Endothelial cell of umbilical vein (primary cell): Measurements from ENCODE around the gene MOB3C. TPM values are rescaled to one million over a fixed set of nuclear protein-coding genes. Genes with fewer than 3 reads are reported as not detected.

ENCODE experiments used
- BruUV-seq: library from RNA; stranded (reverse); fragments of 400-500 nt; replicated peaks from 2 replicates; lab custom pipeline; 2021; lab: Mats Ljungman, UMichigan
- CTCF ChIA-PET: fragments of 300-600, 350-600 bp; sonication (Branson Sonifier 250); formaldehyde crosslinking; loops from one replicate; lab custom pipeline; 2021; ENCODE audit warnings: antibody characterized with exemption, inconsistent platforms; lab: Charles Lee
- POLR2A ChIA-PET: fragments of 300-600, 350-600 bp; sonication (Branson Sonifier 250); formaldehyde crosslinking; loops from one replicate; lab custom pipeline; 2021; ENCODE audit warnings: antibody characterized with exemption, inconsistent platforms; lab: Charles Lee
- DNase-seq: peaks from one replicate; pipeline ENCODE4 v3.0.0-alpha.2; 2011; ENCODE audit warnings: low read depth, low spot score
- FAIRE-seq: peaks from 2 replicates; lab custom pipeline; 2011; peaks lifted over from hg19 to GRCh38; lab: Jason Lieb, UNC
- H2AFZ ChIP-seq: 2 replicates; pipeline ENCODE4 v1.6.0; 2012; ENCODE audit warnings: low read depth, low read length, control low read depth, inconsistent platforms
- H3K27ac ChIP-seq: 2 replicates; pipeline ENCODE4 v1.5.1; 2011; ENCODE audit warnings: low read depth, mild to moderate bottlenecking, control low read depth, low read length, moderate library complexity; ENCODE audit not compliant: insufficient read depth
- H3K27me3 ChIP-seq, 2 experiments: 2 replicates each; pipeline versions ENCODE4 v1.6.0 to v1.6.1; 2011; ENCODE audit warnings: low read length in 2 of 2, mixed read lengths in 1 of 2; ENCODE audit not compliant: control insufficient read depth in 2 of 2, insufficient read depth in 2 of 2
- H3K36me3 ChIP-seq, 2 experiments: 2 replicates in 1 of 2; 3 replicates in 1 of 2; pipeline ENCODE4 v1.5.1; 2011; ENCODE audit warnings: low read length in 2 of 2, mild to moderate bottlenecking in 1 of 2, moderate library complexity in 1 of 2; ENCODE audit not compliant: control insufficient read depth in 2 of 2, insufficient read depth in 2 of 2; ENCODE audit errors: extremely low read depth in 1 of 2
- H3K4me1 ChIP-seq: 3 replicates; pipeline ENCODE4 v1.5.1; 2011; ENCODE audit warnings: mild to moderate bottlenecking, low read length; ENCODE audit not compliant: control insufficient read depth, insufficient read depth; ENCODE audit errors: extremely low read depth
- H3K4me2 ChIP-seq: 2 replicates; pipeline ENCODE4 v1.6.1; 2011; ENCODE audit warnings: low read length, control low read depth, mixed read lengths; ENCODE audit not compliant: insufficient read depth
- H3K4me3 ChIP-seq, 3 experiments: fragments of 200-600 bp in 1 of 3; sonication (generic), shearing (Covaris generic) in 1 of 3; replicated peaks in 1 of 3; 2 replicates each; pipeline ENCODE4 v1.5.1; 2011 to 2016; ENCODE audit warnings: control low read depth in 3 of 3, low read length in 3 of 3, mild to moderate bottlenecking in 2 of 3, inconsistent platforms in 1 of 3, low read depth in 1 of 3, moderate library complexity in 1 of 3; ENCODE audit not compliant: insufficient read depth in 1 of 3
- H3K79me2 ChIP-seq: 2 replicates; pipeline ENCODE4 v1.6.0; 2012; ENCODE audit warnings: low read length, inconsistent platforms; ENCODE audit not compliant: control insufficient read depth, insufficient read depth
- H3K9ac ChIP-seq: replicated peaks from 2 replicates; pipeline ENCODE3; 2011; ENCODE audit warnings: low read length, control low read depth; ENCODE audit not compliant: insufficient read depth; ENCODE audit errors: extremely low read depth
- H3K9me1 ChIP-seq: replicated peaks from 3 replicates; pipeline ENCODE4 v1.6.0; 2011; ENCODE audit warnings: mild to moderate bottlenecking, low read length; ENCODE audit not compliant: control insufficient read depth, insufficient read depth; ENCODE audit errors: extremely low read depth
- H3K9me3 ChIP-seq: replicated peaks from 2 replicates; pipeline ENCODE4 v1.5.1; 2012; ENCODE audit warnings: low read length, inconsistent platforms; ENCODE audit not compliant: control insufficient read depth, insufficient read depth
- H4K20me1 ChIP-seq: replicated peaks from 2 replicates; pipeline ENCODE3; 2011; ENCODE audit warnings: mild to moderate bottlenecking, low read length; ENCODE audit not compliant: control insufficient read depth, insufficient read depth; ENCODE audit errors: extremely low read depth
- EZH2 ChIP-seq: IDR thresholded peaks from 2 replicates; pipeline ENCODE4 v1.6.1; 2012; ENCODE audit warnings: borderline replicate concordance, low read depth, mild to moderate bottlenecking, moderate library complexity, low read length, inconsistent platforms; ENCODE audit not compliant: severe bottlenecking
- FOS ChIP-seq: IDR thresholded peaks from 2 replicates; pipeline ENCODE4 v1.6.1; 2011; ENCODE audit warnings: mild to moderate bottlenecking, low read length, moderate library complexity, borderline replicate concordance; ENCODE audit not compliant: insufficient read depth
- GATA2 ChIP-seq: IDR thresholded peaks from 2 replicates; pipeline ENCODE4 v1.7.0; 2011; ENCODE audit warnings: low read depth, mild to moderate bottlenecking, moderate library complexity, mixed read lengths, low read length; ENCODE audit not compliant: insufficient read length, insufficient read depth
- JUN ChIP-seq: IDR thresholded peaks from 2 replicates; pipeline ENCODE4 v1.6.1; 2011; ENCODE audit warnings: borderline replicate concordance, low read depth; ENCODE audit not compliant: insufficient read length, insufficient read depth
- MYC ChIP-seq: IDR thresholded peaks from one replicate; pipeline ENCODE4 v1.6.1; 2011; ENCODE audit warnings: mild to moderate bottlenecking, low read depth, low read length
- POLR2A ChIP-seq: IDR thresholded peaks from 2 replicates; pipeline ENCODE4 v1.6.1; 2012; ENCODE audit warnings: low read depth, mild to moderate bottlenecking, control low read depth, low read length
- POLR2AphosphoS5 ChIP-seq: IDR thresholded peaks from 2 replicates; pipeline ENCODE4 v1.6.1; 2012; ENCODE audit warnings: low read depth, mild to moderate bottlenecking, control low read depth, low read length, moderate library complexity; ENCODE audit not compliant: insufficient read depth
- dilution Hi-C: fragments of 300-500 bp; cut with MboI; formaldehyde crosslinking; loops from one replicate; pipeline ENCODE4 v1.15.0; 2019; ENCODE audit warnings: low sequenced_read_pairs; ENCODE audit not compliant: extremely low pct_ligation_motif_present
- intact Hi-C: fragments of 100-400 bp; cut with micrococcal nuclease; formaldehyde crosslinking; loops from one replicate; pipeline ENCODE4 v1.10.0; 2022
- polyA plus RNA-seq, 4 experiments: library from polyadenylated mRNA; depleted of rRNA in 3 of 4; stranded (reverse) in 3 of 4; unstranded in 1 of 4; fragments of >200 nt; gene quantifications; 2 replicates each; pipeline versions ENCODE4 v1.2.1 to v1.2.3, GENCODE V29; 2011 to 2012; ENCODE audit warnings: missing spikeins in 1 of 4
- total RNA-seq: library from RNA; stranded (reverse); gene quantifications from 2 replicates; pipeline ENCODE4 v1.2.3, GENCODE V29; 2021
- TF ChIP-seq, protein P1 (sequence below), 2 donors: IDR thresholded peaks; 1 replicate in 1 of 2; 2 replicates in 1 of 2; pipeline ENCODE4 v1.5.1; 2011; ENCODE audit warnings: low read length in 2 of 2, mild to moderate bottlenecking in 2 of 2, moderate library complexity in 2 of 2, control low read depth in 1 of 2, inconsistent platforms in 1 of 2, low read depth in 1 of 2; ENCODE audit not compliant: insufficient read depth in 1 of 2; ENCODE audit errors: extremely low read depth in 1 of 2
- TF ChIP-seq, protein P2 (sequence below): IDR thresholded peaks from 2 replicates; pipeline ENCODE4 v1.6.1; 2011; ENCODE audit not compliant: insufficient read depth, insufficient read length

Gene MOB3C
- total and polyA plus RNA-seq, 2 donors (not counting 3 experiments of a cell fraction or from before 2014, with no cell fraction given), result 6.1 to 8.4 TPM

DNA sequence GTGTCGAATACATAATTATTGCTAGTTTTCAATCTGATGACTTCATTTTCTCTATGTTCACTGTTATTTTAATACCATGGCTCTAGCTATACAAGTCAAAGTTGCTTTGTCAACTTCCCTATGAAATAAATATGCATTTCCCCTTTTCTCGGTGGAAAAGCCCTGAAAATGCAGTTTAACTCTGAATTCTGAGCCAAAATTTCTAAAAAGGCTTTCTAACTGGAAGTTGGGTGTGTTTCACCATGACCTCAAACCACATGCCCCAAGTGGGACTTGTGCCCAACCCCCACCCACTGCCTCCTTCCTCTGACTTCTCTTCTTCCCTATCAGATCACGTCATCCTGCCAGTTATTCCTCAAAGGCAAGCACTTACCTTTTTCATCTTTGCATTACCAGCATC is 21.5 kb downstream of the MOB3C start:
- FAIRE-seq (no peak), DNase-seq (no peak)
- no peak overlapping the region for H3K9ac ChIP-seq
- H3K9me1 ChIP-seq, result no peaks in the 10 kb centered on the region
- H4K20me1 ChIP-seq, result no peaks in the 10 kb centered on the region
- H3K27me3 ChIP-seq, result no peaks in the 10 kb centered on the region
- peaks cover 0 to 12% of the 10 kb centered on the region in 2 experiments for H3K36me3 ChIP-seq
- CTCF ChIA-PET, result interaction anchor here (1.8 kb wide), 1 partner anchor 9 kb away, joined by 5 read pairs; the partner anchor contains the start of gene MKNK1
- no peak overlapping the region for H2AFZ ChIP-seq
- no peaks in the 10 kb centered on the region for H3K4me1 ChIP-seq
- intact Hi-C loops, result no loop called here
- no peak overlapping the region for H3K4me3 ChIP-seq
- no peak overlapping the region for H3K4me2 ChIP-seq
- BruUV-seq, result no TSS peak
- no peak overlapping the region for H3K27ac ChIP-seq
- TF ChIP-seq GATA2 (no peak), JUN (no peak), EZH2 (no peak), POLR2AphosphoS5 (no peak), FOS (no peak), POLR2A (no peak), MYC (no peak)
- TF ChIP-seq, protein P1, sequence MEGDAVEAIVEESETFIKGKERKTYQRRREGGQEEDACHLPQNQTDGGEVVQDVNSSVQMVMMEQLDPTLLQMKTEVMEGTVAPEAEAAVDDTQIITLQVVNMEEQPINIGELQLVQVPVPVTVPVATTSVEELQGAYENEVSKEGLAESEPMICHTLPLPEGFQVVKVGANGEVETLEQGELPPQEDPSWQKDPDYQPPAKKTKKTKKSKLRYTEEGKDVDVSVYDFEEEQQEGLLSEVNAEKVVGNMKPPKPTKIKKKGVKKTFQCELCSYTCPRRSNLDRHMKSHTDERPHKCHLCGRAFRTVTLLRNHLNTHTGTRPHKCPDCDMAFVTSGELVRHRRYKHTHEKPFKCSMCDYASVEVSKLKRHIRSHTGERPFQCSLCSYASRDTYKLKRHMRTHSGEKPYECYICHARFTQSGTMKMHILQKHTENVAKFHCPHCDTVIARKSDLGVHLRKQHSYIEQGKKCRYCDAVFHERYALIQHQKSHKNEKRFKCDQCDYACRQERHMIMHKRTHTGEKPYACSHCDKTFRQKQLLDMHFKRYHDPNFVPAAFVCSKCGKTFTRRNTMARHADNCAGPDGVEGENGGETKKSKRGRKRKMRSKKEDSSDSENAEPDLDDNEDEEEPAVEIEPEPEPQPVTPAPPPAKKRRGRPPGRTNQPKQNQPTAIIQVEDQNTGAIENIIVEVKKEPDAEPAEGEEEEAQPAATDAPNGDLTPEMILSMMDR (IDR thresholded peaks at IDR 0.05; ENCODE audit: extremely low read depth in 1 of 2, insufficient read depth in 1 of 2, low read depth in 1 of 2, low read length in 2 of 2), result no peak
- TF ChIP-seq, protein P2, sequence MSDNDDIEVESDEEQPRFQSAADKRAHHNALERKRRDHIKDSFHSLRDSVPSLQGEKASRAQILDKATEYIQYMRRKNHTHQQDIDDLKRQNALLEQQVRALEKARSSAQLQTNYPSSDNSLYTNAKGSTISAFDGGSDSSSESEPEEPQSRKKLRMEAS, result no peak
- dilution Hi-C loops, result no loop called here
- POLR2A ChIA-PET, result interaction anchor here (0.6 kb wide), 1 partner anchor 195 kb away, joined by 4 read pairs; no protein-coding TSS in a partner anchor
- H3K9me3 ChIP-seq, result no peaks in the 10 kb centered on the region
- no peaks in the 10 kb centered on the region for H3K79me2 ChIP-seq
